Breast epithelium (tissue), 4 donors: Measurements from ENCODE around the gene PTOV1. TPM values are rescaled to one million over a fixed set of nuclear protein-coding genes. Genes with fewer than 3 reads are reported as not detected.

Experiments used
- DNase-seq, 2 donors: peaks; one replicate each; pipeline ENCODE4 v3.0.0-alpha.2; 2019; ENCODE audit warnings: low spot score in 2 of 2
- H3K27ac ChIP-seq, 2 donors: fragments of 200-600 bp; sonication (generic) in 1 of 2; one replicate each; pipeline ENCODE4 v1.5.1; 2016 to 2019; ENCODE audit warnings: mild to moderate bottlenecking in 1 of 2
- H3K27me3 ChIP-seq, 2 donors: fragments of 200-600 bp; sonication (generic) in 1 of 2; one replicate each; pipeline versions ENCODE4 v1.5.1 to v1.6.0; 2017 to 2019; ENCODE audit warnings: control low read depth in 1 of 2, mild to moderate bottlenecking in 1 of 2
- H3K36me3 ChIP-seq: fragments of 200-600 bp; one replicate; pipeline ENCODE4 v1.5.1; 2019
- H3K4me1 ChIP-seq, 2 donors: fragments of 200-600 bp; sonication (generic); one replicate each; pipeline ENCODE4 v1.5.1; 2016 to 2019; ENCODE audit warnings: control low read depth in 1 of 2
- H3K4me3 ChIP-seq, 3 donors: fragments of 200-600 bp; sonication (generic); 1 replicate in 2 of 3; 2 replicates in 1 of 3; pipeline ENCODE4 v1.5.1; 2016 to 2019; ENCODE audit warnings: mild to moderate bottlenecking in 3 of 3, moderate library complexity in 2 of 3
- H3K9me3 ChIP-seq, 2 donors: fragments of 200-600 bp; sonication (generic) in 1 of 2; one replicate each; pipeline ENCODE4 v1.5.1; 2016 to 2019; ENCODE audit warnings: control low read depth in 1 of 2
- CTCF ChIP-seq, 3 donors: fragments of 450-650 bp; IDR thresholded peaks; one replicate each; pipeline ENCODE4 v1.5.1; 2016 to 2017; ENCODE audit warnings: antibody characterized with exemption in 3 of 3, mild to moderate bottlenecking in 3 of 3, moderate library complexity in 3 of 3
- POLR2A ChIP-seq: fragments of 450-650 bp; IDR thresholded peaks from one replicate; pipeline ENCODE4 v1.6.1; 2016; ENCODE audit warnings: antibody characterized with exemption, mild to moderate bottlenecking, moderate library complexity
- POLR2AphosphoS5 ChIP-seq, 3 donors: sonication (generic); formaldehyde crosslinking; IDR thresholded peaks; one replicate each; pipeline ENCODE4 v1.6.1; 2017; ENCODE audit warnings: antibody characterized with exemption in 3 of 3
- intact Hi-C: fragments of 100-400 bp; cut with DNase I; formaldehyde crosslinking; loops from one replicate; pipeline ENCODE4 v1.15.1; 2023; ENCODE audit warnings: low total_unique reads
- total RNA-seq, 3 donors: library from RNA; depleted of rRNA; stranded (reverse); fragments of >200 nt; gene quantifications; one replicate each; pipeline ENCODE4 v1.1.0, GENCODE V29; 2016

The PTOV1 gene
- total RNA-seq, 3 donors from 2014 or later = 45.1 to 95.0 (median 90.3) TPM

DNA sequence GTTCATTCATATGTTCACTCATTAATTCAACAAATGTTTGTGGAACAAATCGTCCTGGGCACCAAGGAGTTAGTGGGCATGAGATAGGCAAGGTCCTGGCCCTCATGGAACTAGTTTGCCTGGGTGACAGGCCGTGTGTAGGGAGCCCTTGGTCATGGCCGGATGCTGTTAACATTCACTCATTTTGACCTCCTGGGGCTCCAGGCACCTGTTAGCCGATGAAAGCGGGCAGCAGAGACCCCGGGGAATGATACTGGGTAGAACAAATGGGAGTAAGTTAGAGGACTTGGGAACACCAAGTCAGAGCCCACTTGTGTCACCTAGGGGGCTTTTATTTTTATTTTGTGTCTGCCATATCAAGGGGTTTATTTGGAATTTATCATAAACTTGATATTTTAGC is 26.3 kb upstream of the PTOV1 start:
- intact Hi-C loops = no loop called here
- no peaks in the 10 kb centered on the region for H3K27me3 ChIP-seq
- no peak for TF ChIP-seq POLR2AphosphoS5 (IDR thresholded peaks at IDR 0.05)
- no peak for TF ChIP-seq CTCF (IDR thresholded peaks at IDR 0.05)
- TF ChIP-seq POLR2A = no peak
- H3K4me3 ChIP-seq = no peak overlapping the region
- no peak for DNase-seq
- no peaks in the 10 kb centered on the region for H3K9me3 ChIP-seq
- H3K27ac ChIP-seq = no peak overlapping the region
- H3K36me3 ChIP-seq = no peaks in the 10 kb centered on the region
- no peaks in the 10 kb centered on the region for H3K4me1 ChIP-seq

DNA sequence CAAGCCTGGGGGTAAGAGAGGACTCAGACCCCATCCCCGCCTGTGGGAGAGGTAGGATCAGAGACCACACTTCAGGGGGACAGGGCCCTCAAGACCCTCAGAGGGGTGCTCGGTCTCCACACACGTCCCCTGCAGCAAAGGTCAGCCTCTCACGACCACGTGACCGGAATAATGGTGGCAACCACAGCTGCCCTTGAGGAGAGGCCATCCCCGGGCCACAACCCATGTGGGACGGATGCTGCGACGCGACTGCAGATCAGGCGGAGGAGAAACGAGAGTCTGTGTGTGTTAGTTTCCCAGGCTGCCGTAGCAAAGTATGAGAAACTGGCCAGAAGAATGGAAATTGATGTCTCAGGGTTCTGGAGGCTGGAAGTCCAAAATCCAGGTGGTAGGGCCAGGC is 23.9 kb upstream of the PTOV1 start:
- H3K27ac ChIP-seq = no peak overlapping the region
- intact Hi-C loops = no loop called here
- no peak for TF ChIP-seq CTCF (IDR thresholded peaks at IDR 0.05)
- no peak for TF ChIP-seq POLR2AphosphoS5 (IDR thresholded peaks at IDR 0.05)
- TF ChIP-seq POLR2A = no peak
- H3K4me1 ChIP-seq = no peaks in the 10 kb centered on the region
- no peaks in the 10 kb centered on the region for H3K36me3 ChIP-seq
- no peak for DNase-seq
- H3K9me3 ChIP-seq = no peaks in the 10 kb centered on the region
- no peaks in the 10 kb centered on the region for H3K27me3 ChIP-seq
- no peak overlapping the region for H3K4me3 ChIP-seq

DNA sequence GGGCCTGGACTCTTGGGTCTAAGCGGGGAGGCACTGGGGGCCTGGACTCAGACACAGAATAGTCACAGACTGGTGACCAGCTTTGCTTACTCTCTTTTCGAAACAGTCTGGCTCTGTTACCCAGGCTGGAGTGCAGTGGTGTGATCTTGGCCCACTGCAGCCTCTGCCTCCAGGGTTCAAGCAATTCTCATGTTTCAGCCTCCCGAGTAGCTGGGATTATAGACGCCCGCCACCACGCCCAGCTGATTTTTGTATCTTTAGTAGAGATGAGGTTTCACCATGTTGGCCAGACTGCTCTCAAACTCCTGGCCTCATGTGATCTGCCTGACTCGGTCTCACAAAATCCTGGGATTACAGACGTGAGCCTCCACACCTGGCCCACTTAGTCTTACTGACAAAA is 21.8 kb upstream of the PTOV1 start:
- H3K4me1 ChIP-seq = no peaks in the 10 kb centered on the region
- no peaks in the 10 kb centered on the region for H3K36me3 ChIP-seq
- H3K27me3 ChIP-seq = no peaks in the 10 kb centered on the region
- intact Hi-C loops = no loop called here
- TF ChIP-seq CTCF (IDR thresholded peaks at IDR 0.05) (no peak), POLR2A (no peak), POLR2AphosphoS5 (IDR thresholded peaks at IDR 0.05) (no peak)
- no peak overlapping the region for H3K27ac ChIP-seq
- DNase-seq = no peak
- H3K9me3 ChIP-seq = no peaks in the 10 kb centered on the region
- H3K4me3 ChIP-seq = no peak overlapping the region

- TF ChIP-seq CTCF (IDR thresholded peaks at IDR 0.05) = no peak
- no peak for TF ChIP-seq POLR2AphosphoS5 (IDR thresholded peaks at IDR 0.05)
- Histone ChIP-seq H3K4me1 (no peaks in the 10 kb centered on the region), H3K36me3 (no peaks in the 10 kb centered on the region), H3K9me3 (no peaks in the 10 kb centered on the region), H3K27me3 (no peaks in the 10 kb centered on the region), H3K27ac (no peak overlapping the region), H3K4me3 (no peak overlapping the region)
- intact Hi-C loops = no loop called here
- no peak for DNase-seq
These were observed 21.2 kb upstream of the PTOV1 start for GRCh38 chr19:49829721-49830120.

DNA sequence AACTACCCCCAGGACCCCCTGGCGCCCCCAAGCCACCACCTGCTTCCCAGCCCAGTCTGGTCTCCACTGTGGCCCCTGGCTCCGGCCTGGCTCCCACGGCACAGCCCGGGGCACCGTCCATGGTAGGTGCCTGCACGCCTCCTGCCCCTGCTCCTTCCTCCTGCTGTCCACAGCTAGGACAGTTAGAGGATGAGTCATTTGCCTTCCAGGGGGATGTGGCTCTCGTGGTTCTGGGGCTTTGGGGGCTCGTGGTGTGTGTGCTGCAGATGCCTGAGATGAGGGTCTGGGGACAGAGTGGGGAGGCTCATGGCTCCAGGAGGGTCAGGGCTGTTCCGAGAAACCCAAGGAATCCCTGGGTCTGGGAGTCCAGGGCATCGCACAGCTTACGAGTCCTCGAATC is 20.2 kb upstream of the PTOV1 start:
- no peak for DNase-seq
- Histone ChIP-seq H3K9me3 (no peaks in the 10 kb centered on the region), H3K4me1 (no peaks in the 10 kb centered on the region), H3K4me3 (no peak overlapping the region), H3K36me3 (no peaks in the 10 kb centered on the region), H3K27me3 (no peaks in the 10 kb centered on the region), H3K27ac (no peak overlapping the region)
- intact Hi-C loops = no loop called here
- no peak for TF ChIP-seq POLR2AphosphoS5 (IDR thresholded peaks at IDR 0.05)
- no peak for TF ChIP-seq CTCF (IDR thresholded peaks at IDR 0.05)
- TF ChIP-seq POLR2A = no peak
